ENCODE data around the gene SLC26A1.

GRCh38 chr4:1014291-1015167 is 21.3 kb upstream of the SLC26A1 start:
- TF ChIP-seq EZH2phosphoT487 (IDR thresholded peaks at IDR 0.05; ENCODE audit: borderline replicate concordance, low read depth, low read length), result no peak
- no peak for TF ChIP-seq CTCF (conservative IDR thresholded peaks at IDR 0.05; ENCODE audit: low read length)

All from OCI-LY7 (cell line).